NCI-H226 (cell line): Measurements from ENCODE around the gene MAGEE1.

ENCODE experiments used
- DNase-seq: peaks from one replicate; pipeline ENCODE4 v3.0.0-alpha.2; 2015

The MAGEE1 gene

GRCh38 chrX:76427560-76428242 lies at the start of gene MAGEE1:
TSS of gene MAGEE1 (plus strand) at chrX:76427710. CDS start at chrX:76427931, 221 bp downstream.
- DNase-seq, result peak; percentile 42

- DNase-seq, result no peak
Observed at GRCh38 chrX:76398970-76399369, 28.5 kb upstream of the MAGEE1 start.

GRCh38 chrX:76407795-76408194 lies 19.7 kb upstream of the MAGEE1 start:
- DNase-seq, result no peak

- no peak for DNase-seq
Observed at GRCh38 chrX:76420237-76420636, 7.3 kb upstream of the MAGEE1 start.

- no peak for DNase-seq
Observed at GRCh38 chrX:76428243-76429130, 977 bp downstream of the MAGEE1 start.

- DNase-seq, result no peak
Observed at GRCh38 chrX:76433219-76433618, 5.7 kb downstream of the MAGEE1 start.

GRCh38 chrX:76434103-76434741 lies 6.7 kb downstream of the MAGEE1 start:
- DNase-seq, result no peak

GRCh38 chrX:76439188-76439587 lies 11.7 kb downstream of the MAGEE1 start:
- no peak for DNase-seq

- no peak for DNase-seq
Observed at GRCh38 chrX:76453737-76454406, 26.4 kb downstream of the MAGEE1 start.

GRCh38 chrX:76454456-76454927 lies 27.0 kb downstream of the MAGEE1 start:
- no peak for DNase-seq

- DNase-seq, result no peak
Observed at GRCh38 chrX:76477353-76477752, 49.8 kb downstream of the MAGEE1 start.
